ENCODE results near the gene MPHOSPH6. TPM values are rescaled to one million over a fixed set of nuclear protein-coding genes. Genes with fewer than 3 reads are reported as not detected.
"Not testable (repeated sequence)": the region's sequence is repeated elsewhere in the genome, so short reads cannot be mapped to it uniquely, and the experiment has no call there.

MPHOSPH6 gene
- total RNA-seq, 3 donors from 2014 or later: 16.4 to 23.8 (median 20.8) TPM

- no peaks in the 10 kb centered on the region for H3K9me3 ChIP-seq
- intact Hi-C loops (cut with DNase I, micrococcal nuclease): no loop called here
- ATAC-seq (no peak), DNase-seq (no peak)
- TF ChIP-seq, protein P1, sequence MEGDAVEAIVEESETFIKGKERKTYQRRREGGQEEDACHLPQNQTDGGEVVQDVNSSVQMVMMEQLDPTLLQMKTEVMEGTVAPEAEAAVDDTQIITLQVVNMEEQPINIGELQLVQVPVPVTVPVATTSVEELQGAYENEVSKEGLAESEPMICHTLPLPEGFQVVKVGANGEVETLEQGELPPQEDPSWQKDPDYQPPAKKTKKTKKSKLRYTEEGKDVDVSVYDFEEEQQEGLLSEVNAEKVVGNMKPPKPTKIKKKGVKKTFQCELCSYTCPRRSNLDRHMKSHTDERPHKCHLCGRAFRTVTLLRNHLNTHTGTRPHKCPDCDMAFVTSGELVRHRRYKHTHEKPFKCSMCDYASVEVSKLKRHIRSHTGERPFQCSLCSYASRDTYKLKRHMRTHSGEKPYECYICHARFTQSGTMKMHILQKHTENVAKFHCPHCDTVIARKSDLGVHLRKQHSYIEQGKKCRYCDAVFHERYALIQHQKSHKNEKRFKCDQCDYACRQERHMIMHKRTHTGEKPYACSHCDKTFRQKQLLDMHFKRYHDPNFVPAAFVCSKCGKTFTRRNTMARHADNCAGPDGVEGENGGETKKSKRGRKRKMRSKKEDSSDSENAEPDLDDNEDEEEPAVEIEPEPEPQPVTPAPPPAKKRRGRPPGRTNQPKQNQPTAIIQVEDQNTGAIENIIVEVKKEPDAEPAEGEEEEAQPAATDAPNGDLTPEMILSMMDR (IDR thresholded peaks at IDR 0.05): no peak
- no peak overlapping the region for H3K4me3 ChIP-seq
- H3K36me3 ChIP-seq (ENCODE audit: low read depth): no peaks in the 10 kb centered on the region
- H3K4me1 ChIP-seq (ENCODE audit: low read depth): no peaks in the 10 kb centered on the region
Observed at GRCh38 chr16:82146556-82146955, 23.5 kb downstream of the MPHOSPH6 start.

GRCh38 chr16:82139286-82139571, 30.8 kb downstream of the MPHOSPH6 start:
- H3K9me3 ChIP-seq; H3K4me3 ChIP-seq; ATAC-seq; intact Hi-C loops (cut with DNase I, micrococcal nuclease); H3K36me3 ChIP-seq (ENCODE audit: low read depth); H3K4me1 ChIP-seq (ENCODE audit: low read depth): not testable (repeated sequence)
- DNase-seq: peak in 2 of 3 donors; percentile 28 to 74

- H3K4me3 ChIP-seq: no peak overlapping the region
- no peaks in the 10 kb centered on the region for H3K4me1 ChIP-seq (ENCODE audit: low read depth)
- TF ChIP-seq, protein P1 (IDR thresholded peaks at IDR 0.05): no peak
- H3K36me3 ChIP-seq (ENCODE audit: low read depth): no peaks in the 10 kb centered on the region
- DNase-seq: no peak
- intact Hi-C loops (cut with DNase I, micrococcal nuclease): no loop called here
- H3K9me3 ChIP-seq: no peaks in the 10 kb centered on the region
- ATAC-seq: peak; percentile 54
Observed at GRCh38 chr16:82138478-82139285, 31.3 kb downstream of the MPHOSPH6 start.

DNA sequence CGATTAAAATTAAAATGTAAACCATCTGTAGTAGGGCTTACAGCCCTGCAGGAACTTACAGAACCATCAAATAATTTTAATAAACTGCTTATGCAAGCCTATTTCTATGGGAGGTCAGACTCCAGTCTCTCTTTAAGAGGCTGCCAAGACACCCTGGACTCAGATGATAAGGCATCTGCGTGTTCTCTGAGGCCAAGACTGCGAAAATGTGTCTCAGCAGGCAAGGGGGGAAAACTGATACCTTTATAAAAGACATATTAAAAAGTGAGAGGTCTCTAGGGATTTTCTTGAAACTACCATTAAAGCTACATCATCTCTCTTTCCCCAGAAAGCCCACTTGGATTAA, 32.2 kb downstream of the MPHOSPH6 start:
- ATAC-seq (no peak), DNase-seq (no peak)
- Histone ChIP-seq H3K4me3 (no peak overlapping the region), H3K36me3 (ENCODE audit: low read depth) (no peaks in the 10 kb centered on the region), H3K9me3 (no peaks in the 10 kb centered on the region), H3K4me1 (ENCODE audit: low read depth) (no peaks in the 10 kb centered on the region)
- intact Hi-C loops (cut with DNase I, micrococcal nuclease): no loop called here
- TF ChIP-seq, protein P1 (IDR thresholded peaks at IDR 0.05): no peak

GRCh38 chr16:82136956-82137821, 32.8 kb downstream of the MPHOSPH6 start:
- intact Hi-C loops (cut with DNase I, micrococcal nuclease): no loop called here
- no peak for ATAC-seq

More at GRCh38 chr16:82136956-82137821, 32.8 kb downstream of the MPHOSPH6 start:
- H3K9me3 ChIP-seq: no peaks in the 10 kb centered on the region
- no peak for DNase-seq
- no peaks in the 10 kb centered on the region for H3K36me3 ChIP-seq (ENCODE audit: low read depth)
- no peak overlapping the region for H3K4me3 ChIP-seq
- no peaks in the 10 kb centered on the region for H3K4me1 ChIP-seq (ENCODE audit: low read depth)
- TF ChIP-seq, protein P1 (IDR thresholded peaks at IDR 0.05): no peak
